ENCODE measurements around the gene KANTR.
A peak's percentile ranks its signal among the peaks of the same experiment; 100 is the strongest.

The KANTR gene

DNA sequence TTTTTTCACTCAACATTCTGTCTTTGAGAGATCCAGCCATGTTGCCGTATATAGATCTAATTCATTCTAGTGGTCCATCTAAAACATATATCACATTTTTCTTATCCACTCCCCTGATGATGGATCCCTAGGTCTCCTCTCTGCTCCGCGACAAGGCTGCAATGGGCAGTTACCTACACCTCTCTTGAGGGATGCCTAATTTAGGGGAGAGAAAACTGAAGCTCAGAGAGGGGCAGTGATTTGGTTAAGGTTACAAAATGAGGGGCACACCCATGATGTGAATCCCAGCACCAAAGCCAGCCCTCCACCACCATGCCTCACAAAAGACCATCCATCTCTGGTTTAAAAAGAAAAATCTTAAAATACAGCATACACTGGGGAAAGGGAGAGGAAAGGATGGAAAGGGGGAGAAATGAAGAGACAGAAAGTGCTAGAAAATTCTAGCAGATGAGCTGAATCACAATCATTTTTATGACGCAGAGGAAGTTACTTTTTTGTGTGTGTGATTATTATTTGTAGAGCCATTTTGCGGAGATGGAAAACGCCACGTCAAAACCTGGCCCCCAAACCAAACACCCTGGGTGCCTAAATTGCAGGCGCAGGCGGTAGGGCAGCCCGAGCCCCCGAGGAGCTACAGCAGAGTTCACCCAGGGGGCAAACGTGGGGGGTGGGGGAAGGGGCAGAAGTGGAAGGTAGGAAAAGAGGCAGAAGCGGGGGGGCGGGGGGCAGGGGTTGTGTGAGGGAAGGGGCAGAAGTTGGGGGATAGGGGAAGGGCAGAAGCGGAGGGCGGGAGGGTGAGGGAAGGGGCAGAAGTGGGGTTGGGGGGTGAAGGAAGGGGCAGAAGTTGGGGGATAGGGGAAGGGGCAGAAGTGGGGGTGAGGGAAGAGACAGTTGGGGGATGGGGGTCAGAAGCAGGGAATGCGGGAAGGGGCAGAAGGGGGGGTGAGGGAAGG is 13.0 kb upstream of the KANTR start:
- DNase-seq = no peak
- intact Hi-C loops (cut with DNase I) = no loop called here

DNA sequence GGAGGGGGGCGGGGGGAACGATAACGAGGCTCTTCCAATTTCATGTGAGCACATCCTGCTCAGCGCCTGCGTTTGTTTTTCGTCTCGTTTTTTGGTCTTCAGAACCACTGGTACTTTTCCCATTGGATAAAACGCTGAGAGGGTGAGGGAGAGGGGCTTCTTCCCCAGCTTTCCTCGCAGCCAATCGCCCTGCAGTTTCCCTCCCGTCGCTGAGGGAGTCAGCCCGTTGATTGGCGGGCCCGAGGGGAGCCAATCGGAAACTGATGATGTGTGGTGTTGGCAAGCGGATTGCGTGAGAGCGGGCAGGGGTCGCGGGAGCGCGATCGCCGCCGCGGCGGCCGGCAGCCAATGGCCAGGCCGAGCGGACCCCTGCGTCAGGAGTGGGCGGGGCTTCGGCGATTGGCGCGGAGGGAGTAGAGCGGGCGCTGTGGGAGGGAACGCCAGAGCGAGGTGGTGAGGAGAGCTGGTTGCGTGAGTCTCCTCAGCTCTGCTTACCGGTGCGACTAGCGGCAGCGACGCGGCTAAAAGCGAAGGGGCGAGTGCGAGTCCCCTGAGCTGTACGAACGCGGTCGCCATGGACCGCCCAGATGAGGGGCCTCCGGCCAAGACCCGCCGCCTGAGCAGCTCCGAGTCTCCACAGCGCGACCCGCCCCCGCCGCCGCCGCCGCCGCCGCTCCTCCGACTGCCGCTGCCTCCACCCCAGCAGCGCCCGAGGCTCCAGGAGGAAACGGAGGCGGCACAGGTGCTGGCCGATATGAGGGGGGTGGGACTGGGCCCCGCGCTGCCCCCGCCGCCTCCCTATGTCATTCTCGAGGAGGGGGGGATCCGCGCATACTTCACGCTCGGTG is 11.8 kb upstream of the KANTR start, which contains the start of gene TSPYL2:
Gene TSPYL2 (plus strand): TSS at position 443 of the 848 bp plus-strand sequence. CDS start 132 bp downstream, at position 575.
- intact Hi-C loops (cut with DNase I) = no loop called here
- DNase-seq = peak; percentile 89 to 99 (median 92)

DNA sequence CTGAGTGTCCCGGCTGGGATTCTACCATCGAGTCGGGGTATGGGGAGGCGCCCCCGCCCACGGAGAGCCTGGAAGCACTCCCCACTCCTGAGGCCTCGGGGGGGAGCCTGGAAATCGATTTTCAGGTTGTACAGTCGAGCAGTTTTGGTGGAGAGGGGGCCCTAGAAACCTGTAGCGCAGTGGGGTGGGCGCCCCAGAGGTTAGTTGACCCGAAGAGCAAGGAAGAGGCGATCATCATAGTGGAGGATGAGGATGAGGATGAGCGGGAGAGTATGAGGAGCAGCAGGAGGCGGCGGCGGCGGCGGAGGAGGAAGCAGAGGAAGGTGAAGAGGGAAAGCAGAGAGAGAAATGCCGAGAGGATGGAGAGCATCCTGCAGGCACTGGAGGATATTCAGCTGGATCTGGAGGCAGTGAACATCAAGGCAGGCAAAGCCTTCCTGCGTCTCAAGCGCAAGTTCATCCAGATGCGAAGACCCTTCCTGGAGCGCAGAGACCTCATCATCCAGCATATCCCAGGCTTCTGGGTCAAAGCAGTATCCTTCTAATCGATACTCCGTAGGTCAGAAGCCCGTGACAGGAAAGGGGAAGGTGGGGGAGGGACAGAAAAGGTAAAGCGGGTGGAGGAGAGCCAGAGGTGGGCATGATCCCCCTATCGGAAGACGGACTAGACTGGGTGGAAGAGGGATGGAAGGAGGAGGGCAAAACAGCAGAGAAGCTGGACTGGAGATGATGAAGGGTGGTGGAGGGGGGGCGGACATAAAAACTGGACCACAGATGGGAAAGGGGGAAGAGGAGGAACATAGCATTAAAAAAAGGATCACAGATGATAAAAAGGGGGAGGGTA is 10.9 kb upstream of the KANTR start:
- intact Hi-C loops (cut with DNase I) = no loop called here
- peak in 2 of 10 donors; percentile 79 to 88 for DNase-seq

DNA sequence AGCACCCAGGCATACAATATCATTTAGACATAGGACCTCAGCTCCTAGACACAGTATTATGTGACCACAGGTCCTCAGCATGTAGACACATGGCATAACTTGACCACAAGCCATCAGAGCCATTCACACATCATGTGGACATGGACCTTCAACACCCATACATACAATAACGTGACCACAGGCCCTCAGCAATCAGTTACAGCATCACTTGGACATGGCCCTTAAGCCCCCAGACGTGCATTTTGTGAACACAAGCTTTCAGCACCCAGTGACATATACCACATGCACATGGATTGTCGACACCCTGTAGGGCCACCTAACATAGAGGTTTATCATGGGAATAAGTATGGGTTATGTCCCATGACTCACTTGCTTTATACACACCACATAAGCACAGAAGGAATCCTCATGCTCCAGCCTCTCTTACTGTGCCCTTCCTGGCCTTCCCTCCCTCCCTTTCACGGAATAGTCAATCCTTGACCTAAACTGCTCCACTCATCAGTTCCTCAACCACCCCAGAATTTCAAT is 9.8 kb upstream of the KANTR start:
- peak in 1 of 10 donors; percentile 40 for DNase-seq
- intact Hi-C loops (cut with DNase I) = no loop called here

DNA sequence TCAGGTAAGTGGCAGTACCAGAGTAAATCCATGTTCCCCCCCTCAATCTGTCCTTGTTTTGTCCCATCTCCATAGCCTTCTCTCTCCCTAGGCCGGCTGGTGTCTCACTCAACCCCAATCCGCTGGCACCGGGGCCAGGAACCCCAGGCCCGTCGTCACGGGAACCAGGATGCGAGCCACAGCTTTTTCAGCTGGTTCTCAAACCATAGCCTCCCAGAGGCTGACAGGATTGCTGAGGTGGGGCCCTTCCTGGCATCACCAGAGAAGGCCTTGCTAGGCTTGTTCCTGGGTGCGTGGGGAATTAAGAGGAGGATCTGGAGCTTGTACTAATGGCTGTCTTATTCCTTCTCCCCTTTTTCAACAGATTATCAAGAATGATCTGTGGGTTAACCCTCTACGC is 9.1 kb upstream of the KANTR start:
- intact Hi-C loops (cut with DNase I) = no loop called here
- peak in 1 of 10 donors; percentile 42 for DNase-seq

DNA sequence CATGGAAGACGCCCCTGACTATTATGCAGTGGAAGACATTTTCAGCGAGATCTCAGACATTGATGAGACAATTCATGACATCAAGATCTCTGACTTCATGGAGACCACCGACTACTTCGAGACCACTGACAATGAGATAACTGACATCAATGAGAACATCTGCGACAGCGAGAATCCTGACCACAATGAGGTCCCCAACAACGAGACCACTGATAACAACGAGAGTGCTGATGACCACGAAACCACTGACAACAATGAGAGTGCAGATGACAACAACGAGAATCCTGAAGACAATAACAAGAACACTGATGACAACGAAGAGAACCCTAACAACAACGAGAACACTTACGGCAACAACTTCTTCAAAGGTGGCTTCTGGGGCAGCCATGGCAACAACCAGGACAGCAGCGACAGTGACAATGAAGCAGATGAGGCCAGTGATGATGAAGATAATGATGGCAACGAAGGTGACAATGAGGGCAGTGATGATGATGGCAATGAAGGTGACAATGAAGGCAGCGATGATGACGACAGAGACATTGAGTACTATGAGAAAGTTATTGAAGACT is 8.2 kb upstream of the KANTR start:
- peak in 1 of 10 donors; percentile 15 for DNase-seq
- intact Hi-C loops (cut with DNase I) = no loop called here

DNA sequence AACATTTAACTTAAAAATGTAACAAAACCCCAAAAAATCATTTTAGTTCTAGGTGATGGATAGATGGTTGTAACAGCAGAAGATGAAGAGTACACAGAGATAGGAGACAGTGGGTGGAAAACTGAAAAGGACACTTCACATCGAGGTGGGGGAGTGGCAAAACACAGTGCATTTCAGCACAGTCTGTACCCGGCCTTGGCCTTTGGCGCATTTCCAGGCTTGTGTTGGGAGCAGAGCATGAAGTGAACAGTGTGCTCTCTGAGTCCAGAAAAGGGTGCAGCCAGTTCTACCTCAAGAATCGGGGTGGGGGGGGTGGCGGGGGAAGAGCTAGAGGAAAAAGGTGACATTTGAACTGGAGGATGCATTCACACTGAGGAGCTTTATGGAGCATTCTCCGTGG is 7.5 kb upstream of the KANTR start:
- DNase-seq = peak in 4 of 10 donors; percentile 42 to 69 (median 51)
- intact Hi-C loops (cut with DNase I) = no loop called here

DNA sequence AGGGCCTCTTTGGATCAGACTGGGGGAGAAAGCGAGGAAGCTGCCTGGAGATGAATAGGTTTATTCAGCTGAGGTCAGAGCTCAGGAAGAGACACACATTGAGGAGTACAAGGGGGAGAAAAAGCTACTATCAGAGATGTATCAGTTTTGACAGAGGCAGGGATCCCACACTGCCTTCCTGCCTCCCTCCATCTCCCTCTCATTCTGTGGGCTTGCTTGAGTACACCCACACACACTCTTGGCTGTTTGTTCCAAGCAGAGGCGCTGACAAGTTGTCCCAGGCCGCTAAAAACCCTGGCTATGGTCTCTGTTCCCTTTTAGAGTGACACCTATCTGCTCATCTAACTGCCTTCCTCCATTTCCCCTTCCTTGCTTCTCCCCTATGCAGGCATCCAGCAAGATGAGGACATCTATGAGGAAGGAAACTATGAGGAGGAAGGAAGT is 6.5 kb upstream of the KANTR start:
- intact Hi-C loops (cut with DNase I) = no loop called here
- peak in 1 of 10 donors; percentile 47 for DNase-seq

DNA sequence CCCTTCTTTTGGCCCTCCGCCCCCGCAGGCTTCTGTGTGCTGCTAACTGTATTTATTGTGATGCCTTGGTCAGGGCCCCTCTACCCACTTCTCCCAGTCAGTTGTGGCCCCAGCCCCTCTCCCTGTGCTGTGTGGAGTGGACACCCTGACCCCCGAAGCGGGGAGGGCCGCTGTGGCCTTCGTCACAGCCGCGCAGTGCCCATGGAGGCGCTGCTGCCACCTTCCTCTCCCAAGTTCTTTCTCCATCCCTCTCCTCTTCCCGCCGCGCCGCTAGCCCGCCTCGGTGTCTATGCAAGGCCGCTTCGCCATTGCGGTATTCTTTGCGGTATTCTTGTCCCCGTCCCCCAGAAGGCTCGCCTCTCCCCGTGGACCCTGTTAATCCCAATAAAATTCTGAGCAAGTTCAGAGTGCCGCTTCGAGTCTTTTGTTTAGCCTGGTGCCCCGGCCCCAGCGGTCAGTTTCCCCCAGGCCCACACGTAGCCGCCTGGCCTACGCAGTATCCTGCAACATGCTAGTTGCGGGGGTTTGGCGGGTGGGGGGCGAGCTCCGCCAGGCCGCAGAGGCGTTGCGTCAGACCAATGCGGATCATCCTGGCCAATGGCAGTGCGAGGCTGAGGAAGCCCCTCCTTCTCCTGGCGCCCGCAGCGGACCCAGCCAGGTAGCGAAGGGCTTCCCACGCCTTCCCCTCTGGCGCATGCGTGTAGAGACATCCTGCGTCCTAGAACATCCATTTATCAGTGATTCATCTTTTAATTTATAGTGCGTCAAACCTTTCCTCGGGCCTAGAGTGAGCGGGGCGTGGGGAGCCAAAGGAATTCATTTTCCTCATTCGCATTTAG is 5.6 kb upstream of the KANTR start:
- intact Hi-C loops (cut with DNase I) = no loop called here

DNA sequence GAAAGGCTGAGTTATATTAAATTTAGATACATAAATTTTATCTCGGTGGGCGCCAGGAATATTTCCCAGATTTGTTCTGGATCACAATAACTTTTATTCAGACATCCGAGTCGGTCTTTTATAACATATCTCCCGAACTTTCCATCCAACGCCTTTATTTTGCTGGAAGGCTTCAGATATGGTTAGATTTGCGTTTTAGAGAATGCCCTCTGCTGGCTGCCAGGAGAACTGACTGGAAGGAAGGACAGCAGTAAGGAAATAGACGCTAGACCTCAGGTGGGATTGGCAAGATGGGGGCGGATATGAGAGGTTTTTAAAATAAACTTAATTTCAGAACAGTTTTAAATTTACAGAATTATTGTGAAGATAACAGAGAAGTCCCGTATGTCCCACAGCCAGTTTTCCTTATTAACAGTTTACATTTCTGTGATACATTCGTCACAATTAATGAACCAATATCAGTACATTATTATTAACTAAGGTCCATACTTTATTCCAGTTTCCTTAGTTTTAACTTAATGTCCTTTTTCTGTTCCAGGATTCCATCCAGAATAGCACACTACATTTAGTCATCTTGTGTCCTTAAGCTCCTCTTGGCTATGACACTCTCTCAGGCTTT is 4.6 kb upstream of the KANTR start:
- peak in 5 of 10 donors; percentile 34 to 81 (median 49) for DNase-seq
- intact Hi-C loops (cut with DNase I) = no loop called here

More for the DNA sequence above, 5.6 kb upstream of the KANTR start:
- DNase-seq = peak; percentile 53 to 97 (median 82)

DNA sequence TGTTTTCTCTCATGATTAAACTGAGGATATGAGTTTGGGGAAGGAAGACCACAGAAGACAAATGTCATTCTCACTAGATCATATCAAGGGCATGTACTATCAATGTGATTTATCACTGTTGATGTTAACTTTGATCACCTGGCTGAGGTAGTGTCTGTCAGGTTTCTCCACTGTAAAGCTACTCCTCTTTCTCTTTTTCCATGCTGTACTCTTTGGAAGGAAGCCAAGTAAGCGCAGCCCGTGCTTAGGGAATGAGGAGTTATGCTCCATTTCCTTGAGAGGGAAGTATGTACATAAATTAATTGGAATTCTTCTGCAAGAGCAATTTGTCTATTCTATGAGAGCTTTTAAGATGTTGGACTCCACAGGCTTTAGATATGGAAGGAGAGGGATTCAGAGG is 4.0 kb upstream of the KANTR start:
- intact Hi-C loops (cut with DNase I) = no loop called here

DNA sequence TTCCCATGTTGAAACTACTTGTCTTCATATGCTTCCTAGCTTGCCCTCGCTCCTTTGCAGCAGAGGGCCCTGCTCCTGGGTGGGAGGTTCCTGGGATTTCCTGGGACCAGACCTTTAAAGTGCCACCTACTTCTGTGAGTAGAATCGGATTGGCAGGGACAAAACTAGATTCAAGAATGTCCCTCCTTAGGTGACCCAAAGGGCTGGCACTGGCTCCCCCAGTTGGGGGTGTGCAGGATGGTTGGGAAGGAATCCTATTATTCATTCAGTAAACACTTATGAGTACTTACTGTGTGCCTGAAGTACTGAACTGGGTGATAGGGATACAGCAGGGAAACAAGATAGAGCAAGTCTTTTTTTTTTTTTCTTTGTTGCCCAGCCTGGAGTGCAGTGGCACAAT is 2.6 kb upstream of the KANTR start:
- intact Hi-C loops (cut with DNase I) = no loop called here

More for the DNA sequence above, 4.0 kb upstream of the KANTR start:
- no peak for DNase-seq

DNA sequence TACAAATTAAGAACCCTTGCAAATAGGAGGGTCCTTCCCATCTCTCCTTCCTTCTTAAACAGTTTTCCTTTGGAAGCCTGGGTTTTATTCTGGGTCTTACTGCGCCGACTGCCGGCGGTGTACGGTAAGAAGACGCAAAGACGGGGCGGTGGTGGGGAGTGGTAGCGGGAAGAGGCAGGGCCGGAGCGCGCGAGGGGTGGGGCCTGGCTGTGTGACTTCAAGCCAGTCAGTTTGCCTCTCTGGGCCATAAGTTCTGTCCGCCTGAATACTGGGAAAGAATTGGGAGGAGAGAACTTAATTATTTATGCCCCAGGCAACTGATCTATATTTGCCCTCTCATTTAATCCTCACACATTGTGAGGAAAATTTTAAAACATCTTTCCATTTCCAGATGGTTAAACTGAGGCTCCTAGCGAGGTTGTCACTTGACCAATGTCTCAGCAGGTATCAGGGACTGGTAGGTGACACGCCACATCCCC is 726 bp upstream of the KANTR start:
- intact Hi-C loops (cut with DNase I) = no loop called here
- peak in 9 of 10 donors; percentile 50 to 96 (median 70) for DNase-seq

More for the DNA sequence above, 2.6 kb upstream of the KANTR start:
- DNase-seq = peak in 1 of 10 donors; percentile 24

DNA sequence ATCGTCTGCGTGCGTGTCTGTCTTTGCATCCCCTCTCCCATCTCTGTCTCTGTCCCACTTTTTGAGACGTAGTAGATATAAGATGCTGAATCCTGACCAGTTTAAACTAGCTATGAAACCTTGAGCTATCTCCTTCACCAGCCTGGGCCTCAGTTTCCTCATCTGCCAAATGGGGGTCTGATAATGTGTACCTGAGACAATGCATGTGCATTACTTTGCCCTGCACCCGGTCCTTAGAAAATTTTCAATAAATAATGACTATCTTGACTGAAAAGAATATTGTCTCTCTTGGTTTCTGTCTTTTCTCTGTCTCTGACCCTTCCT is 602 bp downstream of the KANTR start:
- DNase-seq = no peak
- intact Hi-C loops (cut with DNase I) = no loop called here

DNA sequence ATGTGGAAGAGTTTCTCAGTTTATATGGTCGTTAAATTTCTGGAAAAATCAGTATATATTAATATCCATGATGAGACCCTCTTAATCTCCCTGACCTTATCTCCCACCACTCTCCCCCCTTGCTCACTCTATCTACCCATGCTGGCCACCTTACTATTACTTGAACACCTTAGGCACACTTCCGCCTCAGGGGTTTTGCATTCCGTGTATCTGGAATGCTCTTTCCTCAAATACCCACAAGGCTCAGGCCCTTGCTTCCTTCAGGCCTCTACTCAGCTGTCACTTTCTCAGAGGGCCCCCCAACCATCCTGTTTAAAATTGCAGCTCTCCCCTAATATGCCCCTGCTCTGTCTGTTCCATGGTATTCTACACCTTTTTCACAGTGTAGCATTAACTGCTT is 1.9 kb downstream of the KANTR start:
- DNase-seq = no peak
- intact Hi-C loops (cut with DNase I) = no loop called here

DNA sequence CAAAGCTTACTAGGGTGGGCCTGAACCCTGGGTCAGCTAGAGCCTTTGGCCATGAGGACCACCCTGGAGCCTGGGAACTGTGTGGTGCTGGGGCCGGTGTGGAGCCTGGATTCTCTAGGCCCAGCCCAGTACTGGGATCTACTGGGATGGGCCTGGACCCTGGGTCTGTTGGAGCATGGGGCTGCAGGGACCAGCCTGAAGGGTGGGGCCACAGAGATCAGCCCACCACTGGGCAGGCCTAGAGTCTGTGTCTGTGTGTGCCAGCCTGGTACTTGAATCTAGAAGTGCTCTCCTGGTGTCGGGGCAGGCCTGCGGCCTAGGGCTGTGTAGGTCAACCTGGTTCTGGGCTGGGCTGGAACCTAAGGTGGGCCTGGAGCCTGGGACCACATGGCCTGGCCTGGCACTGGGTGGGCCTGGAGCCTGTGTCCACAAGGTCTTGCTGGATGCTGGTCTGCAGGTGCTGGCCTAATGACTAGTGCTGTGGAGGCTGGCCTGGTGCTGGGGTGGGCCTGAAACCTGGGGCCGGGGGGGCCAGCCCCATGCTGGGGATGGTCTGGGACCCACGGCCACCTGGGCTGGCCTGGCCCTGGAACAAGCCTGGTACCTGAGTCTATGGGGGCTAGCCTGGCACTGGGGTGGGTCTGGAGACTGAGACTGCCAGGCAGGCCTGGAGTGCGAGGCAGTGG is 21.1 kb downstream of the KANTR start:
- DNase-seq = no peak
- intact Hi-C loops (cut with DNase I) = no loop called here

DNA sequence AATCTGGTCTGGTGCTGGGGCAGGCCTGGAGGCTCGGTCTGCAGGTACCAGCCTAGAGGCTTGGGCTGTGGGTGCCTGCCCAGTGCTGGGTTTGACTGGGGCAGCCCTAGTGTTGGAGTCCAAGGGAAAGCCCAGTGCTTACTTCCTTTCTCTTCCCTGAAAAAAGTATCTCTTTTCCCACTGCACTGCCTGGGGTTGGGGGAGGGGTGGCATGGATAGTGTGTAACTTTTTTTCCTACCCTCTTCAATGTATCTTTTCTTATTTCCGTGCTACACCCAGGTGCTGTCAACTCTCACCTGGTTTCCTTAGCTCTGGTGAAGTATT is 21.6 kb downstream of the KANTR start:
- no peak for DNase-seq
- intact Hi-C loops (cut with DNase I) = no loop called here

DNA sequence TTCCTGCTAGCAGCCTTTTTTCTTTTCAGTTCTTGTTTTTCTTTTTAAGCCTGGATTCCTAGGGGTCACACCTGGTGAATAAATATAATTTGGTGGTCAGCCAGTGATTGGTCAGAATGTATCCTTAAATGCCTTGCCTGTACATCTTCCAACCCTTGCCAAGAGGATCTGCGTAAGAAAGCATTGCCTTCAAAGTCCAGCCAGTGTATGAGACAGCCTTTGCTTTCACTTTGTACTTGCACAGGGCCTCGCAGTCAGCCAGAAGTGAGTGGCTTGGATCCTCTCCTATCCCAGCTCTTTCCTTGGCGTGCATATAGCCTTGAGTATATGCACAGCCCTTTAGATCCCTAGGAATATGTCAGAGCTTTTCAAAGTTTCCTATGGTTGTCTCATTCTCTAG is 22.2 kb downstream of the KANTR start:
- intact Hi-C loops (cut with DNase I) = no loop called here

More for the DNA sequence above, 22.2 kb downstream of the KANTR start:
- no peak for DNase-seq

Measured in posterior cingulate gyrus (tissue), 11 donors.